Neural progenitor cell (in vitro differentiated cells): ENCODE results near the gene HIP1R. TPM values are rescaled to one million over a fixed set of nuclear protein-coding genes. Genes with fewer than 3 reads are reported as not detected.
A peak's percentile ranks its signal among the peaks of the same experiment; 100 is the strongest.

Experiments used
- DNase-seq: peaks from one replicate; pipeline ENCODE4 v3.0.0-alpha.2; 2016; ENCODE audit warnings: low spot score
- H2AFZ ChIP-seq: fragments of 200-600 bp; sonication (generic); replicated peaks from 2 replicates; pipeline ENCODE4 v1.6.1; 2016; ENCODE audit warnings: antibody characterized with exemption
- H3F3A ChIP-seq: fragments of 200-600 bp; sonication (generic); 2 replicates; pipeline ENCODE4 v1.6.1; 2016; ENCODE audit warnings: antibody characterized with exemption, low read depth
- H3K27ac ChIP-seq: fragments of 200-600 bp; sonication (generic); 2 replicates; pipeline ENCODE4 v1.5.1; 2016; ENCODE audit warnings: mild to moderate bottlenecking
- H3K27me3 ChIP-seq: fragments of 200-600 bp; sonication (generic); 2 replicates; pipeline ENCODE4 v1.6.1; 2016; ENCODE audit warnings: mild to moderate bottlenecking, moderate library complexity
- H3K36me3 ChIP-seq: fragments of 200-600 bp; sonication (generic); 2 replicates; pipeline ENCODE4 v1.5.1; 2016
- H3K4me1 ChIP-seq: fragments of 200-600 bp; sonication (generic); 2 replicates; pipeline ENCODE4 v1.6.1; 2016; ENCODE audit warnings: mixed run types
- H3K4me2 ChIP-seq: fragments of 200-600 bp; sonication (generic); 2 replicates; pipeline ENCODE4 v1.6.1; 2016
- H3K4me3 ChIP-seq: fragments of 200-600 bp; sonication (generic); 2 replicates; pipeline ENCODE4 v1.5.1; 2016
- H3K79me2 ChIP-seq: fragments of 200-600 bp; sonication (generic); 2 replicates; pipeline ENCODE4 v1.6.1; 2016; ENCODE audit warnings: low read depth
- H3K9ac ChIP-seq: fragments of 200-600 bp; sonication (generic); 2 replicates; pipeline ENCODE4 v1.6.1; 2016
- H3K9me3 ChIP-seq: fragments of 200-600 bp; sonication (generic); 2 replicates; pipeline ENCODE4 v1.5.1; 2016; ENCODE audit warnings: low read depth
- H4K20me1 ChIP-seq: fragments of 200-600 bp; sonication (generic); 2 replicates; pipeline ENCODE4 v1.6.1; 2016; ENCODE audit warnings: low read depth
- H3K27ac Mint-ChIP-seq: 3 replicates; pipeline ENCODE4 v1.8.0; 2021; ENCODE audit warnings: mixed read lengths
- H3K27me3 Mint-ChIP-seq: 2 replicates; pipeline ENCODE4 v1.8.0; 2022; ENCODE audit warnings: low read depth, mild to moderate bottlenecking, inconsistent platforms, moderate library complexity, mixed read lengths; ENCODE audit not compliant: insufficient read depth
- H3K36me3 Mint-ChIP-seq: 3 replicates; pipeline ENCODE4 v1.8.0; 2021; ENCODE audit warnings: mixed read lengths
- H3K4me1 Mint-ChIP-seq: 3 replicates; pipeline ENCODE4 v1.8.0; 2021; ENCODE audit warnings: mixed read lengths
- H3K4me3 Mint-ChIP-seq: 3 replicates; pipeline ENCODE4 v1.8.0; 2021; ENCODE audit warnings: mild to moderate bottlenecking, moderate library complexity, mixed read lengths
- H3K9me3 Mint-ChIP-seq: 3 replicates; pipeline ENCODE4 v1.8.0; 2020; ENCODE audit warnings: mixed read lengths
- CTCF ChIP-seq: fragments of 200-600 bp; sonication (generic); IDR thresholded peaks from 2 replicates; pipeline ENCODE4 v1.5.1; 2017; ENCODE audit warnings: antibody characterized with exemption, mild to moderate bottlenecking
- EZH2 ChIP-seq: fragments of 200-600 bp; sonication (generic); IDR thresholded peaks from 2 replicates; pipeline ENCODE4 v1.6.1; 2017; ENCODE audit warnings: antibody characterized with exemption, mild to moderate bottlenecking, moderate library complexity
- EZH2phosphoT487 ChIP-seq: fragments of 200-600 bp; sonication (generic); IDR thresholded peaks from 2 replicates; pipeline ENCODE4 v1.6.1; 2017; ENCODE audit warnings: antibody characterized with exemption
- total RNA-seq: library from RNA; depleted of rRNA; stranded (reverse); fragments of >200 nt; gene quantifications from 2 replicates; pipeline ENCODE4 v1.2.3, GENCODE V29; 2015; ENCODE audit warnings: low replicate concordance

Gene HIP1R
- total RNA-seq, 1 donor from 2014 or later, result 19.3 TPM

DNA sequence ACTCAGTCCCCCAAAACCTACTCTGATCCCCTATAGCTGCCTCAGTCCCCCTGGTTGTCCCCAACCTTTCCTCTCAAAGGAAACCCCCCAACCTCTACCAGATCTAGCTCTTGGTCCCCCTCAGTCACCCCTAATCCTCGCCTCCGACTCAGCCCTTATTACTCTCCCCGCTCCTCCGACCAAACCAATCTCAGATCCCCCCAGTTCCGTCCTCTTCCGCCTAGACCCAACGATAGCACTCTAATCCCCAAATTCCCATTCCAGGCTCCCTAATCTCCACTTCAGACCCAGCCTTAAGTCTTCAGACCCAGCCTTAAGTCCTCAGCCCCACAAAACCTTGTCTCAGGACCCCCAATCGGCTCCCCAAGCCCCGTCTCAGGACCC, 60.1 kb downstream of the HIP1R start:
- no peaks in the 10 kb centered on the region for H3K36me3 ChIP-seq
- peak overlapping the region; percentile 92 for H3K4me3 Mint-ChIP-seq
- H2AFZ ChIP-seq, result peak overlapping the region; percentile 58
- H3K9me3 Mint-ChIP-seq, result no peaks in the 10 kb centered on the region
- TF ChIP-seq EZH2phosphoT487 (no peak), CTCF (no peak)
- no peaks in the 10 kb centered on the region for H3K9me3 ChIP-seq
- H3K36me3 Mint-ChIP-seq, result peaks cover 2% of the 10 kb centered on the region
- H4K20me1 ChIP-seq, result peaks cover 47% of the 10 kb centered on the region
- H3K27me3 ChIP-seq, result peaks cover 64% of the 10 kb centered on the region
- peak overlapping the region; percentile 63 for H3K9ac ChIP-seq
- no peak for DNase-seq
- peaks cover 29% of the 10 kb centered on the region for H3F3A ChIP-seq
- peak overlapping the region; percentile 57 for H3K27ac Mint-ChIP-seq
- H3K4me1 Mint-ChIP-seq, result peaks cover 65% of the 10 kb centered on the region
- no peak overlapping the region for H3K27ac ChIP-seq
- peaks cover 17% of the 10 kb centered on the region for H3K27me3 Mint-ChIP-seq
- peak overlapping the region; percentile 94 for H3K4me2 ChIP-seq
- H3K79me2 ChIP-seq, result peaks cover 50% of the 10 kb centered on the region
- H3K4me1 ChIP-seq, result peaks cover 35% of the 10 kb centered on the region
- H3K4me3 ChIP-seq, result peak overlapping the region; percentile 80

GRCh38 chr12:122895704-122896636, 60.7 kb downstream of the HIP1R start, which contains the start of gene VPS37B:
TSS of gene VPS37B (minus strand) at chr12:122896124. CDS start at chr12:122896062, 62 bp downstream.
- Histone ChIP-seq H3K36me3 (no peaks in the 10 kb centered on the region), H3K4me3 (peak within 1 kb of the TSS; percentile 80), H3F3A (peaks cover 25% of the 10 kb centered on the region), H3K9me3 (no peaks in the 10 kb centered on the region), H3K27ac (no peak within 1 kb of the TSS), H2AFZ (peak within 1 kb of the TSS; percentile 58), H3K4me1 (peaks cover 29% of the 10 kb centered on the region), H3K9ac (peak within 1 kb of the TSS; percentile 63), H3K27me3 (peaks cover 64% of the 10 kb centered on the region), H4K20me1 (peaks cover 41% of the 10 kb centered on the region), H3K79me2 (peaks cover 43% of the 10 kb centered on the region), H3K4me2 (peak within 1 kb of the TSS; percentile 94)
- TF ChIP-seq CTCF, result no peak
- no peak for TF ChIP-seq EZH2phosphoT487
- TF ChIP-seq EZH2, result peak; percentile 48
- Mint-ChIP-seq H3K4me3 (peak within 1 kb of the TSS; percentile 92), H3K27ac (peak within 1 kb of the TSS; percentile 60), H3K27me3 (peaks cover 17% of the 10 kb centered on the region), H3K9me3 (no peaks in the 10 kb centered on the region), H3K36me3 (peaks cover 2% of the 10 kb centered on the region), H3K4me1 (peaks cover 60% of the 10 kb centered on the region)
- DNase-seq, result peak; percentile 90

DNA sequence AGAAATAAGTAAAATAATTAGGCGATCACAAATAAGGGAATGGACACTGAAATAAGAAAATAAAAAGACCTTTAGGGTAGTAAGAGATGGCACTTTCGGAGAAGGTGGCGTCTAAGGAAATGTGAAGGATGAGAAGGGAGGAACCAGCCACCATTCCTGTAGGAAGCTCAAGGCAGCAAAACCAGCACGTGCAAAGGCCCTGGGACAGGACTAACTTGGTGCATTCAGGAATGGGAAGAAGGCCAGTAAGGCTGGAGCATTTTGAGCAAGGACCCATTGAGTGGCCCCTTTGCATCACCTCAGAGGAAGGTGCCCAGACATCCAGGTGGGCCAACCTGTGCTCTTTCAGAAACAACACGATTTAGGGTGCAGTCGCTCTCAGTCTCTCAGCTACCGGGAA, 61.4 kb downstream of the HIP1R start:
- H3K4me3 Mint-ChIP-seq, result peak overlapping the region; percentile 92
- peaks cover 53% of the 10 kb centered on the region for H3K4me1 Mint-ChIP-seq
- peak overlapping the region; percentile 58 for H2AFZ ChIP-seq
- no peaks in the 10 kb centered on the region for H3K36me3 ChIP-seq
- H3F3A ChIP-seq, result peaks cover 18% of the 10 kb centered on the region
- H4K20me1 ChIP-seq, result peaks cover 34% of the 10 kb centered on the region
- H3K9me3 Mint-ChIP-seq, result no peaks in the 10 kb centered on the region
- H3K27me3 Mint-ChIP-seq, result peaks cover 17% of the 10 kb centered on the region
- H3K36me3 Mint-ChIP-seq, result peaks cover 2% of the 10 kb centered on the region
- H3K27ac ChIP-seq, result no peak overlapping the region
- H3K9me3 ChIP-seq, result no peaks in the 10 kb centered on the region
- H3K79me2 ChIP-seq, result peaks cover 37% of the 10 kb centered on the region
- peaks cover 22% of the 10 kb centered on the region for H3K4me1 ChIP-seq
- peaks cover 67% of the 10 kb centered on the region for H3K27me3 ChIP-seq
- H3K4me2 ChIP-seq, result no peak overlapping the region
- TF ChIP-seq CTCF (no peak), EZH2 (no peak), EZH2phosphoT487 (no peak)
- no peak overlapping the region for H3K9ac ChIP-seq
- no peak overlapping the region for H3K4me3 ChIP-seq
- no peak for DNase-seq
- peak overlapping the region; percentile 19 for H3K27ac Mint-ChIP-seq
